OCI-LY7 (cell line): ENCODE measurements around the gene ELOVL1. TPM values are rescaled to one million over a fixed set of nuclear protein-coding genes. Genes with fewer than 3 reads are reported as not detected.

Experiments
- BruUV-seq: library from RNA; stranded (reverse); fragments of 400-500 nt; replicated peaks from 2 replicates; lab custom pipeline; 2021; lab: Mats Ljungman, UMichigan
- CTCF ChIA-PET: fragments of 300-600 bp; sonication (Branson Sonifier 250); formaldehyde crosslinking; loops from one replicate; lab custom pipeline; 2022; ENCODE audit warnings: antibody characterized with exemption; ENCODE audit not compliant: unreplicated experiment; lab: Charles Lee
- POLR2A ChIA-PET: fragments of 300-600 bp; sonication (Branson Sonifier 250); formaldehyde crosslinking; loops from one replicate; lab custom pipeline; 2022; ENCODE audit warnings: antibody characterized with exemption; lab: Charles Lee
- DNase-seq: peaks from one replicate; pipeline ENCODE4 v3.0.0-alpha.2; 2015; ENCODE audit warnings: low spot score
- H2AFZ ChIP-seq: fragments of 200-600 bp; sonication (generic), shearing (Covaris generic); 2 replicates; pipeline ENCODE4 v1.6.1; 2014; ENCODE audit warnings: mild to moderate bottlenecking, antibody characterized with exemption, low read length, moderate library complexity
- H3K27ac ChIP-seq: fragments of 200-600 bp; sonication (generic); 2 replicates; pipeline ENCODE4 v1.5.1; 2014; ENCODE audit warnings: mixed run types, low read depth, mild to moderate bottlenecking, moderate library complexity, low read length, inconsistent platforms; ENCODE audit not compliant: poor library complexity, severe bottlenecking
- H3K36me3 ChIP-seq: fragments of 200-600 bp; sonication (generic); 2 replicates; pipeline ENCODE4 v1.6.1; 2014; ENCODE audit warnings: mild to moderate bottlenecking, antibody characterized with exemption, low read length, moderate library complexity, mixed read lengths; ENCODE audit not compliant: insufficient read depth
- H3K4me1 ChIP-seq: fragments of 200-600 bp; sonication (generic); 2 replicates; pipeline ENCODE4 v1.5.1; 2014; ENCODE audit warnings: mild to moderate bottlenecking, low read length; ENCODE audit not compliant: insufficient read depth, poor library complexity, severe bottlenecking
- H3K4me2 ChIP-seq: fragments of 200-600 bp; sonication (generic); 2 replicates; pipeline ENCODE4 v1.6.1; 2014; ENCODE audit warnings: mild to moderate bottlenecking, low read length
- H3K4me3 ChIP-seq: fragments of 200-600 bp; sonication (generic); 2 replicates; pipeline ENCODE4 v1.5.1; 2014; ENCODE audit warnings: mild to moderate bottlenecking, low read depth, low read length; ENCODE audit not compliant: poor library complexity, severe bottlenecking
- H3K79me2 ChIP-seq: fragments of 200-600 bp; sonication (generic); 2 replicates; pipeline ENCODE4 v1.6.1; 2016; ENCODE audit warnings: low read depth, mild to moderate bottlenecking, low read length, moderate library complexity, mixed read lengths; ENCODE audit not compliant: insufficient read depth
- H3K9me2 ChIP-seq: fragments of 200-600 bp; sonication (generic); 2 replicates; pipeline ENCODE4 v1.6.1; 2016; ENCODE audit warnings: mild to moderate bottlenecking, low read length, mixed read lengths; ENCODE audit not compliant: insufficient read depth
- H3K9me3 ChIP-seq: fragments of 200-600 bp; sonication (generic); 2 replicates; pipeline ENCODE4 v1.6.1; 2014; ENCODE audit warnings: mild to moderate bottlenecking, mixed run types, low read length, mixed read lengths
- H4K20me1 ChIP-seq: fragments of 200-600 bp; sonication (generic); 2 replicates; pipeline ENCODE4 v1.6.1; 2014; ENCODE audit warnings: mild to moderate bottlenecking, antibody characterized with exemption, low read length, moderate library complexity, mixed read lengths; ENCODE audit not compliant: insufficient read depth
- CTCF ChIP-seq: fragments of 200-600 bp; sonication (generic); conservative IDR thresholded peaks from 2 replicates; pipeline ENCODE4 v1.5.1; 2014; ENCODE audit warnings: mild to moderate bottlenecking, antibody characterized with exemption, low read length, moderate library complexity, mixed read lengths
- EZH2phosphoT487 ChIP-seq: fragments of 200-600 bp; sonication (generic); IDR thresholded peaks from 2 replicates; pipeline ENCODE4 v1.6.1; 2018; ENCODE audit warnings: low read depth, borderline replicate concordance, mild to moderate bottlenecking, mixed run types, antibody characterized with exemption, low read length, moderate library complexity, mixed read lengths
- intact Hi-C: fragments of 100-400 bp; cut with micrococcal nuclease; formaldehyde crosslinking; loops from one replicate; pipeline ENCODE4 v1.10.0; 2022; ENCODE audit not compliant: unreplicated experiment
- total RNA-seq, 2 experiments: library from RNA; depleted of rRNA in 1 of 2; stranded (reverse); fragments of >200 nt in 1 of 2; shearing (Covaris generic) in 1 of 2; gene quantifications; 2 replicates each; pipeline ENCODE4 v1.2.3, GENCODE V29; 2014 to 2022

The ELOVL1 gene
- total RNA-seq, 2 experiments from 2014 or later, result 35.9 to 43.9 TPM

GRCh38 chr1:43318831-43319230 is 49.0 kb downstream of the ELOVL1 start:
- Histone ChIP-seq H3K4me3 (no peak overlapping the region), H3K4me2 (no peak overlapping the region), H3K36me3 (no peaks in the 10 kb centered on the region), H2AFZ (no peak overlapping the region), H3K79me2 (no peaks in the 10 kb centered on the region), H3K27ac (no peak overlapping the region), H3K4me1 (no peaks in the 10 kb centered on the region), H3K9me2 (no peaks in the 10 kb centered on the region), H3K9me3 (no peaks in the 10 kb centered on the region), H4K20me1 (no peaks in the 10 kb centered on the region)
- intact Hi-C loops, result no loop called here
- CTCF ChIA-PET, result no interaction called here
- POLR2A ChIA-PET, result no interaction called here
- TF ChIP-seq EZH2phosphoT487, result no peak
- TF ChIP-seq CTCF, result no peak
- no TSS peak for BruUV-seq
- DNase-seq, result no peak

GRCh38 chr1:43317817-43318471 is 49.9 kb downstream of the ELOVL1 start:
- ChIA-PET POLR2A (no interaction called here), CTCF (no interaction called here)
- no peak for TF ChIP-seq CTCF
- TF ChIP-seq EZH2phosphoT487, result no peak

GRCh38 chr1:43316738-43317520 is 50.9 kb downstream of the ELOVL1 start:
- H3K4me3 ChIP-seq, result no peak overlapping the region
- H4K20me1 ChIP-seq, result no peaks in the 10 kb centered on the region
- no peak overlapping the region for H2AFZ ChIP-seq
- DNase-seq, result no peak
- intact Hi-C loops, result no loop called here
- TF ChIP-seq EZH2phosphoT487, result no peak
- TF ChIP-seq CTCF, result no peak
- no peaks in the 10 kb centered on the region for H3K4me1 ChIP-seq
- no peaks in the 10 kb centered on the region for H3K36me3 ChIP-seq
- no peak overlapping the region for H3K4me2 ChIP-seq
- no peak overlapping the region for H3K27ac ChIP-seq
- no peaks in the 10 kb centered on the region for H3K9me2 ChIP-seq
- CTCF ChIA-PET, result no interaction called here
- POLR2A ChIA-PET, result no interaction called here
- H3K79me2 ChIP-seq, result no peaks in the 10 kb centered on the region
- BruUV-seq, result no TSS peak
- H3K9me3 ChIP-seq, result no peaks in the 10 kb centered on the region

More at GRCh38 chr1:43317817-43318471, 49.9 kb downstream of the ELOVL1 start:
- H3K27ac ChIP-seq, result no peak overlapping the region
- no peaks in the 10 kb centered on the region for H4K20me1 ChIP-seq
- BruUV-seq, result no TSS peak
- no peak overlapping the region for H3K4me2 ChIP-seq
- intact Hi-C loops, result no loop called here
- H2AFZ ChIP-seq, result no peak overlapping the region
- no peaks in the 10 kb centered on the region for H3K79me2 ChIP-seq
- no peaks in the 10 kb centered on the region for H3K9me2 ChIP-seq
- no peaks in the 10 kb centered on the region for H3K36me3 ChIP-seq
- no peak for DNase-seq
- no peaks in the 10 kb centered on the region for H3K4me1 ChIP-seq
- H3K4me3 ChIP-seq, result no peak overlapping the region
- no peaks in the 10 kb centered on the region for H3K9me3 ChIP-seq
